ENCODE results near the gene CCL24. TPM values are rescaled to one million over a fixed set of nuclear protein-coding genes. Genes with fewer than 3 reads are reported as not detected.
A peak's percentile ranks its signal among the peaks of the same experiment; 100 is the strongest.
"Not testable (repeated sequence)": the region's sequence is repeated elsewhere in the genome, so short reads cannot be mapped to it uniquely, and the experiment has no call there.

The CCL24 gene
- total RNA-seq, 1 donor from 2014 or later, result not detected

DNA sequence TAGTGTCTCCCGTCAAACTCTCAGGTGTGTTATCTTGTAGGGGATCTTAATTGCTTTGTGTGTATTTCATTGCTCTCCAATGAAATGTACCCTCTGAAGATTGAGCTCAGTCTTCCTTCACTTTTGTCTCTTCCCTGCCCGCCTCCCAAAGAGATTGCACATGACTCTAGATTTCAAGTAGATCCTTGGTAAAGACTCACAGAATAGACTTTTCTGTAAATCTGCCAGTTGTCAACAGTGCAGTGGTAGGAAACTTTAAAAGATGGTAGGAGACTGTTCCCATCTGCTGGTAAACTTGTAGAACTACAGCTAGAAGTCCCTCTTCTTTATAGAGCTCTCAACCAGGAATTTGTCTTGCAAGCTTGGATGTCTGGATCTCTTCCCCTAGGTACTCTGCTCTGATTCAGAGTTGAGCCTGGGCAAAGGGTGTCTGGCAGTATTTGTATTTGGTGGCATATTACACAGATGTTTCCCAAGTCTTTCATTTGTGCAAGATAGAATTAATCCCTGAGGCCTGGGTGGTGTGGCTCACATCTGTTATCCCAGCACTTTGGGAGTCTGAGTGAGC lies 51.2 kb downstream of the CCL24 start:
- Mint-ChIP-seq H3K27me3 (ENCODE audit: unreplicated experiment) (no peaks in the 10 kb centered on the region), H3K36me3 (ENCODE audit: low read depth, unreplicated experiment) (no peaks in the 10 kb centered on the region), H3K4me3 (ENCODE audit: unreplicated experiment) (no peak overlapping the region), H3K27ac (ENCODE audit: unreplicated experiment) (no peak overlapping the region), H3K4me1 (ENCODE audit: unreplicated experiment) (no peaks in the 10 kb centered on the region), H3K9me3 (ENCODE audit: unreplicated experiment) (no peaks in the 10 kb centered on the region)
- no peak for DNase-seq (ENCODE audit: low spot score)
- TF ChIP-seq CTCF (IDR thresholded peaks at IDR 0.05; ENCODE audit: unreplicated experiment), result peak; percentile 63

DNA sequence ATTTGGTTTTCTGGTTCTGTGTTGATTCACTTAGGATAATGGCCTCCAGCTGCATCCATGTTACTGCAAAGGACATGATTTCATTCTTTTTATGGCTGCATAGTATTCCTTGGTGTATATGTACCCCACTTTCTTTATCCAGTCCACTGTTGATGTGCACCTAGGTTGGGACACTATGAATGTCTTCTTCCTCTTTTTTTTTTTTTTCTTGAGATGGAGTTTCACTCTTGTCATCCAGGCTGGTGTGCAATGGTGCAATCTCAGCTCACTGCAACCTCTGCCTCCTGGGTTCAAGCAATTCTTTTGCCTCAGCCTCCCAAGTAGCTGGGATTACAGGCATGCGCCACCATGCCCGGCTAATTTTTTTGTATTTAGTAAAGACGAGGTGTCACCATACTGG lies 51.8 kb downstream of the CCL24 start:
- not testable (repeated sequence) for H3K9me3 Mint-ChIP-seq (ENCODE audit: unreplicated experiment); DNase-seq (ENCODE audit: low spot score); H3K36me3 Mint-ChIP-seq (ENCODE audit: low read depth, unreplicated experiment); H3K27ac Mint-ChIP-seq (ENCODE audit: unreplicated experiment); H3K4me3 Mint-ChIP-seq (ENCODE audit: unreplicated experiment); H3K27me3 Mint-ChIP-seq (ENCODE audit: unreplicated experiment); H3K4me1 Mint-ChIP-seq (ENCODE audit: unreplicated experiment)

Other genes starting within 250 kb of the CCL24 start
- 49.3 TPM for gene HIP1, start 74.9 kb downstream of the CCL24 start, total RNA-seq (ENCODE audit: unreplicated experiment)
- 0.59 TPM for gene CCL26, start 41.6 kb downstream of the CCL24 start, total RNA-seq (ENCODE audit: unreplicated experiment)
- 50.7 TPM for gene RHBDD2, start 65.2 kb upstream of the CCL24 start, total RNA-seq (ENCODE audit: unreplicated experiment)
- gene POR, start 101.3 kb upstream of the CCL24 start, total RNA-seq (ENCODE audit: unreplicated experiment), result 70.8 TPM
- 18.2 TPM for gene TMEM120A, start 180.8 kb upstream of the CCL24 start, total RNA-seq (ENCODE audit: unreplicated experiment)
- gene STYXL1, start 234.2 kb upstream of the CCL24 start, total RNA-seq (ENCODE audit: unreplicated experiment), result 46.3 TPM
- 109 TPM for gene MDH2, start 234.3 kb upstream of the CCL24 start, total RNA-seq (ENCODE audit: unreplicated experiment)